HepG2 (cell line): ENCODE data around the gene CAPN14.

Source experiments
- CTCF ChIP-seq: sonication (generic); formaldehyde crosslinking; IDR thresholded peaks from 2 replicates; pipeline ENCODE4 v1.5.0; 2020; ENCODE audit warnings: mild to moderate bottlenecking, missing genetic modification reagents, moderate library complexity
- GLI4 ChIP-seq: sonication (generic); formaldehyde crosslinking; IDR thresholded peaks from 2 replicates; pipeline ENCODE4 v1.5.1; 2020; ENCODE audit warnings: missing genetic modification reagents, mild to moderate bottlenecking, moderate library complexity, borderline replicate concordance
- GTF2F1 ChIP-seq: fragments of 150-350 bp; IDR thresholded peaks from 2 replicates; pipeline ENCODE4 v1.6.1; 2014; ENCODE audit warnings: low read length
- HOXA7 ChIP-seq: sonication (generic); formaldehyde crosslinking; IDR thresholded peaks from 2 replicates; pipeline ENCODE4 v1.8.1; 2022; ENCODE audit warnings: mild to moderate bottlenecking, missing genetic modification reagents, moderate library complexity
- MZF1 ChIP-seq: sonication (generic); formaldehyde crosslinking; IDR thresholded peaks from 2 replicates; pipeline ENCODE4 v1.8.1; 2023; ENCODE audit warnings: mild to moderate bottlenecking, missing genetic modification reagents, borderline replicate concordance
- SUZ12 ChIP-seq: fragments of 150-350 bp; IDR thresholded peaks from 2 replicates; pipeline ENCODE4 v1.6.1; 2014; ENCODE audit warnings: low read depth, low read length

GRCh38 chr2:31223026-31223425, 5.7 kb upstream of the CAPN14 start:
- TF ChIP-seq CTCF (no peak), MZF1 (CRISPR knock-in tag) (no peak), GTF2F1 (no peak), SUZ12 (no peak), HOXA7 (no peak), GLI4 (CRISPR knock-in tag) (no peak)
